Progenitor cell of endocrine pancreas (in vitro differentiated cells): ENCODE data around the gene MITD1. TPM values are rescaled to one million over a fixed set of nuclear protein-coding genes. Genes with fewer than 3 reads are reported as not detected.

Source experiments
- DNase-seq: peaks from one replicate; pipeline ENCODE4 v3.0.0; 2021; ENCODE audit warnings: low spot score; ENCODE audit not compliant: unreplicated experiment
- H3K27ac Mint-ChIP-seq: 2 replicates; pipeline ENCODE4 v1.8.0; 2021; ENCODE audit warnings: mild to moderate bottlenecking, moderate library complexity, mixed read lengths
- H3K27me3 Mint-ChIP-seq: 2 replicates; pipeline ENCODE4 v1.8.0; 2021; ENCODE audit warnings: mixed read lengths
- H3K36me3 Mint-ChIP-seq: 2 replicates; pipeline ENCODE4 v1.8.0; 2022; ENCODE audit warnings: mixed read lengths; ENCODE audit not compliant: insufficient read depth
- H3K4me1 Mint-ChIP-seq: 2 replicates; pipeline ENCODE4 v1.8.0; 2021; ENCODE audit warnings: low read depth, mixed read lengths
- H3K4me3 Mint-ChIP-seq: 2 replicates; pipeline ENCODE4 v1.8.0; 2021; ENCODE audit warnings: low read depth, mild to moderate bottlenecking, moderate library complexity, mixed read lengths
- H3K9me3 Mint-ChIP-seq: 2 replicates; pipeline ENCODE4 v1.8.0; 2021; ENCODE audit warnings: low read depth, mixed read lengths
- long read RNA-seq: library from polyadenylated mRNA; unstranded; transcript quantifications from one replicate; pipeline ENCODE4 v2.0.0, GENCODE V29; 2020
- total RNA-seq: library from RNA; stranded (reverse); gene quantifications from 2 replicates; pipeline ENCODE4 v1.2.1, GENCODE V29; 2021
- TF ChIP-seq, protein P1 (sequence below): fragments of 200-600 bp; sonication (generic); IDR thresholded peaks from one replicate; pipeline ENCODE4 v1.5.0; 2021; ENCODE audit warnings: antibody characterized with exemption, mild to moderate bottlenecking; ENCODE audit not compliant: unreplicated experiment

MITD1 gene
- total RNA-seq: 37.8 and 38.4 TPM in 2 replicates
- long read RNA-seq, transcript MITD1-201 (7 exons, 939 nt): major isoform, 8 of 34 reads
- long read RNA-seq, partial matches to known transcripts: 10 of 34 reads
- long read RNA-seq, other reads (novel, unspliced or antisense): 14 of 34 reads

DNA sequence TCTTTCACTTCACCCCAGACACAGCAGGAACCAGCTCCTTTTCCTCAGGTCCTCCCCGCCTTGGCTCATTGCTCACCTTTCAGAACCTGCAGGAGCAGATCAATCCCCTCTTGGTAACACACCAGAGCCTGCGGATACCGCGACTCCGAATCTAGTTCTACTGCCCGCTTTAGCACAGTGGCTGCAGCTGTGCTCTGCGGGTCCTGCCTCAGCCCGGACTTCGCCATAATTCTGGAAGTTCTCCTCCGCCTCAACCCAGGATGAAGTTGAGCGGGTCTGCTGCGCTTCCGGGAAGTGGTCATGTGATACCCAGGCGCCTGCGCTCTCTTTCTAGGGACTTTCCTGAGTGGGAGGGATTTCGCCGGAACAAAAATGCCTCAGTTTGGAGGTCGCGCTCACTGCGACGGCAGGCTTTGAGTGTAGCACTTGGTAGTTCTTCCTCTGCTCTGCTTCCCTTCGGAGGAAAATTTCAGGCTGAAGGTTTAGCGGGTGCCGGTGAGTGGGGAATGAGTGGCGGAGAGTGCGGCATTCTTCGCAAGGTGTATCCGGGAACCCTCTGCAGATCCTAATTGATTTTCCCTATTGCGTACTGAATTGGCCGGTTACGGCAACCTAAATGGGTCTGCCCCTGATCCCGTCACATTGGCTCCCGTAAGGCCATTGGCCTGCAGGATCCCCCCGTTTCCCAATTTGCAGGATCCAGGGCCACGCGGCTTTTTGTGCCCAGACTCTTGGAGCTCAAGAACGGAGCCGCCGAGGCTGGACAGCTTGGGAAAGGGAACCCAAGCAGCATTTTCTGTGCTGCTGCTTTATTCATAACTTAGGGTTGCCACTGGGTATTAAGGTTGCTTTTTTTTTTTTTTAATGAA lies at the start of gene MITD1, which contains the start of gene MRPL30:
MITD1 (minus strand) TSS at position 304 of the 869 bp plus-strand sequence; CDS start at position 227, 77 bp downstream.
MRPL30 (plus strand) TSS at position 430 of the 869 bp plus-strand sequence. CDS start 5,020 bp downstream, outside the sequence.
- peak; percentile 81 for DNase-seq
- Mint-ChIP-seq H3K36me3 (no peaks in the 10 kb centered on the region), H3K9me3 (no peaks in the 10 kb centered on the region), H3K4me3 (peak within 1 kb of the TSS; percentile 98), H3K27ac (peak within 1 kb of the TSS; percentile 97), H3K4me1 (peaks cover 19% of the 10 kb centered on the region), H3K27me3 (no peaks in the 10 kb centered on the region)
- TF ChIP-seq, protein P1, sequence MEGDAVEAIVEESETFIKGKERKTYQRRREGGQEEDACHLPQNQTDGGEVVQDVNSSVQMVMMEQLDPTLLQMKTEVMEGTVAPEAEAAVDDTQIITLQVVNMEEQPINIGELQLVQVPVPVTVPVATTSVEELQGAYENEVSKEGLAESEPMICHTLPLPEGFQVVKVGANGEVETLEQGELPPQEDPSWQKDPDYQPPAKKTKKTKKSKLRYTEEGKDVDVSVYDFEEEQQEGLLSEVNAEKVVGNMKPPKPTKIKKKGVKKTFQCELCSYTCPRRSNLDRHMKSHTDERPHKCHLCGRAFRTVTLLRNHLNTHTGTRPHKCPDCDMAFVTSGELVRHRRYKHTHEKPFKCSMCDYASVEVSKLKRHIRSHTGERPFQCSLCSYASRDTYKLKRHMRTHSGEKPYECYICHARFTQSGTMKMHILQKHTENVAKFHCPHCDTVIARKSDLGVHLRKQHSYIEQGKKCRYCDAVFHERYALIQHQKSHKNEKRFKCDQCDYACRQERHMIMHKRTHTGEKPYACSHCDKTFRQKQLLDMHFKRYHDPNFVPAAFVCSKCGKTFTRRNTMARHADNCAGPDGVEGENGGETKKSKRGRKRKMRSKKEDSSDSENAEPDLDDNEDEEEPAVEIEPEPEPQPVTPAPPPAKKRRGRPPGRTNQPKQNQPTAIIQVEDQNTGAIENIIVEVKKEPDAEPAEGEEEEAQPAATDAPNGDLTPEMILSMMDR: no peak

DNA sequence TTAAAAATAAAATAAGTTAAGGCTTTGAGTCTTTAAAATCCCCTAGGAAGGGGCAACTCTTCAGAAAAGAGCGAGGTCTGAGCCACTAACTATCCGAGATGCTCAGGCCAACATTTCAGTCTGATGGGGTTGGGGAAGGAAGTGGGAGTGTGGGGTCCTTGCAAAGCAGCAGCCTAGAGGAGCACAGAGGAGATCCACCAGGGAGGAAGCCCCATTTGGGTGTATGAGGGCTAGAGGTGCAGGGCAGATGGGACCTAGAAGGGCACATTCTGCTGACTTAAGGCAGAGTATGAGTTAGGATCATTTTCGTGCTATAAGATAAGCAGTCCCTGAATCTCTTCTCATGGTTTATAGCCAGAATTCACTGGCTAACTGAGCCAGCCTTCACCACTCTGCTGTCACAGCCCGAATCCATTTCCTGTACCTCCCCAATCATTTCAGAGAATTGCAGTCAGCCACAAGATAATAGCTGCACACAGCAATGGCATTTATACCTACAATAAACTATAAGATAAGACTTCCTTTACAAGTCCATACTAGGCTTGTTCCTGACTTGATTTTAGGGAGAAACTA lies 37.2 kb upstream of the MITD1 start:
- Mint-ChIP-seq H3K27me3 (no peaks in the 10 kb centered on the region), H3K4me1 (no peaks in the 10 kb centered on the region), H3K27ac (no peak overlapping the region), H3K9me3 (no peaks in the 10 kb centered on the region), H3K36me3 (peaks cover 2% of the 10 kb centered on the region), H3K4me3 (no peak overlapping the region)
- no peak for DNase-seq
- TF ChIP-seq, protein P1: no peak

DNA sequence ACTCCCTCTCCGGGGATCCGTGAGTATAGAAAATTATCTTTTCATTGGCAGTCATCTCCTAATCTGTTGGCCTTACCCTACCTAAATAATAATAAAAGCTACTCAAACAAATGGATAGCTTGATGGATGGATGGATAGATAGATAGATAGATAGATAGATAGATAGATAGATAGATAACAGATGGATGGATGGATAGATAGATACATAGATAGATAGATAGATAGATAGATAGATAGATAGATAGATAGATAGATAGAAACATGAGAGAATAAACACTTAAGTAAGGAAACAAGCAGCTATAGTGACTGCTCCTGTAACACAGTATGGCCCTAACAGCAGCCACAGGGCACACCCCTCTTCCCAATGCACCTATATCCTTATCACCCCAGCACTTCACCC lies 35.2 kb upstream of the MITD1 start:
- Mint-ChIP-seq H3K4me3 (no peak overlapping the region), H3K4me1 (no peaks in the 10 kb centered on the region), H3K9me3 (no peaks in the 10 kb centered on the region), H3K27ac (no peak overlapping the region), H3K27me3 (no peaks in the 10 kb centered on the region), H3K36me3 (peaks cover 1% of the 10 kb centered on the region)
- TF ChIP-seq, protein P1: no peak
- DNase-seq: no peak

DNA sequence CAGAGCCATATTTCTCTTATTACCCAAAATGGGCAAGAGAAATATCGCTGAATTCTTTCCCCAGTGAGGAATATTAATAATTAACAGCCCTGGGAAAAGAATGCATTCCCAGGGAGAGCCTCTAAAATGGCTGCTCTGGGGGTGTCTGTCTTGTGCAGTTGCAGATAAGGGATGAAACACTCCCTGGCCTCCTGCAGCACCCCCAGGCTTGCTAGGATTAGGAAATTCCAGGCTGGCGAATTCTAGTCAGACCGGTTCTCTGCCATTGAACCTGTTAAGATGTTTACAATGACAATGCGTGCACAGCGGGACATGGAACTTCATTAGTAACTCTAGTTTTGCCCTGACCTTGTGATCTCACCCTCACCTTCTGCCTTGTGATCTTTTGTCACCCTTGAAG lies 24.6 kb upstream of the MITD1 start:
- Mint-ChIP-seq H3K27ac (no peak overlapping the region), H3K36me3 (peaks cover 34% of the 10 kb centered on the region)

More for the DNA sequence above, 24.6 kb upstream of the MITD1 start:
- no peak for DNase-seq
- Mint-ChIP-seq H3K4me1 (no peaks in the 10 kb centered on the region), H3K27me3 (no peaks in the 10 kb centered on the region), H3K9me3 (peaks cover 35% of the 10 kb centered on the region), H3K4me3 (no peak overlapping the region)
- TF ChIP-seq, protein P1: no peak
